ENCODE data around the gene CYB5A.
"Not testable (repeated sequence)": the region's sequence is repeated elsewhere in the genome, so short reads cannot be mapped to it uniquely, and the experiment has no call there.

CYB5A gene

GRCh38 chr18:74291771-74292540, at the start of gene CYB5A:
TSS of gene CYB5A (minus strand) at chr18:74291963. CDS start at chr18:74291875, 88 bp downstream.
- H3K27me3 Mint-ChIP-seq: peaks cover 1% of the 10 kb centered on the region
- DNase-seq (peak; percentile 99), ATAC-seq (peak; percentile 99)
- peaks cover 4% of the 10 kb centered on the region for H3K36me3 Mint-ChIP-seq (ENCODE audit: low read depth)
- peak within 1 kb of the TSS; percentile 95 for H3K4me3 Mint-ChIP-seq
- H3K4me1 Mint-ChIP-seq: peaks cover 23% of the 10 kb centered on the region
- no peaks in the 10 kb centered on the region for H3K9me3 Mint-ChIP-seq
- peak within 1 kb of the TSS; percentile 91 for H3K27ac Mint-ChIP-seq

- no peak for ATAC-seq
- Mint-ChIP-seq H3K4me3 (no peak overlapping the region), H3K9me3 (peaks cover under 1% of the 10 kb centered on the region), H3K27ac (no peak overlapping the region), H3K27me3 (peaks cover 8% of the 10 kb centered on the region), H3K4me1 (peaks cover 1% of the 10 kb centered on the region), H3K36me3 (ENCODE audit: low read depth) (no peaks in the 10 kb centered on the region)
- no peak for DNase-seq
These were observed 46.1 kb upstream of the CYB5A start for GRCh38 chr18:74337912-74338309.

- H3K36me3 Mint-ChIP-seq (ENCODE audit: low read depth): no peaks in the 10 kb centered on the region
- H3K4me3 Mint-ChIP-seq: no peak overlapping the region
- peaks cover 4% of the 10 kb centered on the region for H3K9me3 Mint-ChIP-seq
- no peak overlapping the region for H3K27ac Mint-ChIP-seq
- H3K4me1 Mint-ChIP-seq: peaks cover 1% of the 10 kb centered on the region
- no peak for DNase-seq
- peaks cover 7% of the 10 kb centered on the region for H3K27me3 Mint-ChIP-seq
- no peak for ATAC-seq
These were observed 45.6 kb upstream of the CYB5A start for GRCh38 chr18:74337155-74337911.

GRCh38 chr18:74336656-74337055, 44.9 kb upstream of the CYB5A start:
- H3K4me1 Mint-ChIP-seq: peaks cover 1% of the 10 kb centered on the region
- H3K9me3 Mint-ChIP-seq: peaks cover 4% of the 10 kb centered on the region
- peaks cover 5% of the 10 kb centered on the region for H3K27me3 Mint-ChIP-seq
- H3K4me3 Mint-ChIP-seq: no peak overlapping the region
- no peaks in the 10 kb centered on the region for H3K36me3 Mint-ChIP-seq (ENCODE audit: low read depth)
- no peak for DNase-seq
- ATAC-seq: no peak
- H3K27ac Mint-ChIP-seq: no peak overlapping the region

GRCh38 chr18:74334242-74334893, 42.6 kb upstream of the CYB5A start:
- peaks cover 2% of the 10 kb centered on the region for H3K27me3 Mint-ChIP-seq
- no peak overlapping the region for H3K4me3 Mint-ChIP-seq
- H3K4me1 Mint-ChIP-seq: peaks cover 1% of the 10 kb centered on the region
- peaks cover 4% of the 10 kb centered on the region for H3K9me3 Mint-ChIP-seq
- no peak for DNase-seq
- H3K36me3 Mint-ChIP-seq (ENCODE audit: low read depth): no peaks in the 10 kb centered on the region
- H3K27ac Mint-ChIP-seq: no peak overlapping the region
- ATAC-seq: no peak

- no peak for ATAC-seq
These were observed 41.3 kb upstream of the CYB5A start for GRCh38 chr18:74333091-74333490.

GRCh38 chr18:74331404-74331803, 39.6 kb upstream of the CYB5A start:
- ATAC-seq: no peak
- Mint-ChIP-seq H3K27ac (no peak overlapping the region), H3K9me3 (peaks cover 4% of the 10 kb centered on the region), H3K27me3 (no peaks in the 10 kb centered on the region), H3K4me1 (peaks cover 1% of the 10 kb centered on the region), H3K36me3 (ENCODE audit: low read depth) (no peaks in the 10 kb centered on the region), H3K4me3 (no peak overlapping the region)
- no peak for DNase-seq

More at GRCh38 chr18:74333091-74333490, 41.3 kb upstream of the CYB5A start:
- no peak overlapping the region for H3K4me3 Mint-ChIP-seq
- no peaks in the 10 kb centered on the region for H3K36me3 Mint-ChIP-seq (ENCODE audit: low read depth)
- peaks cover 2% of the 10 kb centered on the region for H3K27me3 Mint-ChIP-seq
- no peak overlapping the region for H3K27ac Mint-ChIP-seq
- peaks cover 4% of the 10 kb centered on the region for H3K9me3 Mint-ChIP-seq
- no peak for DNase-seq
- H3K4me1 Mint-ChIP-seq: peaks cover 1% of the 10 kb centered on the region

- H3K4me3 Mint-ChIP-seq: no peak overlapping the region
- no peaks in the 10 kb centered on the region for H3K36me3 Mint-ChIP-seq (ENCODE audit: low read depth)
- peaks cover 1% of the 10 kb centered on the region for H3K4me1 Mint-ChIP-seq
- no peak for DNase-seq
- ATAC-seq: no peak
- H3K27me3 Mint-ChIP-seq: no peaks in the 10 kb centered on the region
- H3K9me3 Mint-ChIP-seq: peaks cover 4% of the 10 kb centered on the region
- no peak overlapping the region for H3K27ac Mint-ChIP-seq
These were observed 38.0 kb upstream of the CYB5A start for GRCh38 chr18:74329688-74330205.

GRCh38 chr18:74328206-74328605, 36.4 kb upstream of the CYB5A start:
- no peak overlapping the region for H3K27ac Mint-ChIP-seq
- DNase-seq (no peak), ATAC-seq (no peak)
- H3K27me3 Mint-ChIP-seq: no peaks in the 10 kb centered on the region
- no peaks in the 10 kb centered on the region for H3K36me3 Mint-ChIP-seq (ENCODE audit: low read depth)
- H3K4me1 Mint-ChIP-seq: no peaks in the 10 kb centered on the region
- no peak overlapping the region for H3K4me3 Mint-ChIP-seq
- H3K9me3 Mint-ChIP-seq: peaks cover 4% of the 10 kb centered on the region

GRCh38 chr18:74326791-74327190, 35.0 kb upstream of the CYB5A start:
- ATAC-seq; H3K4me3 Mint-ChIP-seq; H3K27ac Mint-ChIP-seq; H3K27me3 Mint-ChIP-seq; H3K4me1 Mint-ChIP-seq; H3K36me3 Mint-ChIP-seq (ENCODE audit: low read depth); H3K9me3 Mint-ChIP-seq; DNase-seq: not testable (repeated sequence)

- no peaks in the 10 kb centered on the region for H3K36me3 Mint-ChIP-seq (ENCODE audit: low read depth)
- no peak overlapping the region for H3K27ac Mint-ChIP-seq
- H3K9me3 Mint-ChIP-seq: no peaks in the 10 kb centered on the region
- peaks cover 1% of the 10 kb centered on the region for H3K27me3 Mint-ChIP-seq
- no peaks in the 10 kb centered on the region for H3K4me1 Mint-ChIP-seq
- no peak overlapping the region for H3K4me3 Mint-ChIP-seq
- DNase-seq: no peak
- no peak for ATAC-seq
These were observed 34.5 kb upstream of the CYB5A start for GRCh38 chr18:74326231-74326630.

- DNase-seq (no peak), ATAC-seq (no peak)
- Mint-ChIP-seq H3K27me3 (peaks cover 2% of the 10 kb centered on the region), H3K4me3 (no peak overlapping the region), H3K27ac (no peak overlapping the region), H3K4me1 (no peaks in the 10 kb centered on the region), H3K36me3 (ENCODE audit: low read depth) (no peaks in the 10 kb centered on the region), H3K9me3 (no peaks in the 10 kb centered on the region)
These were observed 24.8 kb upstream of the CYB5A start for GRCh38 chr18:74316257-74317170.

GRCh38 chr18:74315464-74316256, 23.9 kb upstream of the CYB5A start, which contains the start of gene C18orf63:
TSS of gene C18orf63 (plus strand) at chr18:74315839. CDS start at chr18:74317866, 2,027 bp downstream.
- no peaks in the 10 kb centered on the region for H3K4me1 Mint-ChIP-seq
- H3K9me3 Mint-ChIP-seq: no peaks in the 10 kb centered on the region
- no peak for DNase-seq
- H3K4me3 Mint-ChIP-seq: no peak within 1 kb of the TSS
- no peaks in the 10 kb centered on the region for H3K36me3 Mint-ChIP-seq (ENCODE audit: low read depth)
- H3K27me3 Mint-ChIP-seq: no peaks in the 10 kb centered on the region
- no peak within 1 kb of the TSS for H3K27ac Mint-ChIP-seq
- no peak for ATAC-seq

Data from activated naive CD8-positive, alpha-beta T cell treated with anti-CD3 and anti-CD28 coated beads, Interleukin-2, amount 50 U/mL, for 24 hours (primary cell).